HG02870 (cell line): ENCODE data around the gene DAZ2.
"Not testable (repeated sequence)": the region's sequence is repeated elsewhere in the genome, so short reads cannot be mapped to it uniquely, and the experiment has no call there.

ENCODE experiments used
- ATAC-seq: cut with Tn5 transposase; IDR thresholded peaks from one replicate; pipeline ENCODE4 v1.9.1; 2021; ENCODE audit warnings: mild to moderate bottlenecking, moderate library complexity; ENCODE audit not compliant: unreplicated experiment

The DAZ2 gene, protein sequence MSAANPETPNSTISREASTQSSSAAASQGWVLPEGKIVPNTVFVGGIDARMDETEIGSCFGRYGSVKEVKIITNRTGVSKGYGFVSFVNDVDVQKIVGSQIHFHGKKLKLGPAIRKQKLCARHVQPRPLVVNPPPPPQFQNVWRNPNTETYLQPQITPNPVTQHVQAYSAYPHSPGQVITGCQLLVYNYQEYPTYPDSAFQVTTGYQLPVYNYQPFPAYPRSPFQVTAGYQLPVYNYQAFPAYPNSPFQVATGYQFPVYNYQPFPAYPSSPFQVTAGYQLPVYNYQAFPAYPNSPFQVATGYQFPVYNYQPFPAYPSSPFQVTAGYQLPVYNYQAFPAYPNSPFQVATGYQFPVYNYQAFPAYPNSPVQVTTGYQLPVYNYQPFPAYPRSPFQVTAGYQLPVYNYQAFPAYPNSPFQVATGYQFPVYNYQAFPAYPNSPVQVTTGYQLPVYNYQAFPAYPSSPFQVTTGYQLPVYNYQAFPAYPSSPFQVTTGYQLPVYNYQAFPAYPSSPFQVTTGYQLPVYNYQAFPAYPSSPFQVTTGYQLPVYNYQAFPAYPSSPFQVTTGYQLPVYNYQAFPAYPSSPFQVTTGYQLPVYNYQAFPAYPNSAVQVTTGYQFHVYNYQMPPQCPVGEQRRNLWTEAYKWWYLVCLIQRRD

DNA sequence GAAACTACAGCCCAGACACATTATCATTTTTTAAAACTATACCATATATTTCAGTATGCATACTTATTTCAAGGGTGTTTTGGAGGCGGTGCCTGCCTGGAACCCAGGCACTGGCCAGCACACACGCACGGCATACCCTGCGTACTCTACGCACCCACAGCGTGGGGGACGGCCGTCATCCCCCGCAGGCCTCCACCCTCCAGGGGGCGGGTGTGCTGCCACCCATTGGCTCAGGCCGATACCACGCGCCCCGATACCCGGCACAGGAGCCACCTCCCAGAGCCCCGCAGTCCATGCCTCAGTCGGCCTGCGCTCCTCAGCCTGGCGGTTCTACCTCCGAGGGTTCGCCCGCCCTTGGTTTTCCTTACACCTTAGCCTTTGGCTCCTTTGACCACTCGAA, at the start of gene DAZ2:
Gene DAZ2, plus strand, starts transcription at position 301 of the 400 bp plus-strand sequence. CDS start 208 bp downstream, outside the sequence.
- not testable (repeated sequence) for ATAC-seq

DNA sequence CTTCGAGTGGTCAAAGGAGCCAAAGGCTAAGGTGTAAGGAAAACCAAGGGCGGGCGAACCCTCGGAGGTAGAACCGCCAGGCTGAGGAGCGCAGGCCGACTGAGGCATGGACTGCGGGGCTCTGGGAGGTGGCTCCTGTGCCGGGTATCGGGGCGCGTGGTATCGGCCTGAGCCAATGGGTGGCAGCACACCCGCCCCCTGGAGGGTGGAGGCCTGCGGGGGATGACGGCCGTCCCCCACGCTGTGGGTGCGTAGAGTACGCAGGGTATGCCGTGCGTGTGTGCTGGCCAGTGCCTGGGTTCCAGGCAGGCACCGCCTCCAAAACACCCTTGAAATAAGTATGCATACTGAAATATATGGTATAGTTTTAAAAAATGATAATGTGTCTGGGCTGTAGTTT, 20.4 kb upstream of the DAZ2 start, which contains the start of gene DAZ1:
Gene DAZ1, minus strand, starts transcription at position 101 of the 400 bp plus-strand sequence. CDS start 208 bp downstream, outside the sequence.
- not testable (repeated sequence) for ATAC-seq

DNA sequence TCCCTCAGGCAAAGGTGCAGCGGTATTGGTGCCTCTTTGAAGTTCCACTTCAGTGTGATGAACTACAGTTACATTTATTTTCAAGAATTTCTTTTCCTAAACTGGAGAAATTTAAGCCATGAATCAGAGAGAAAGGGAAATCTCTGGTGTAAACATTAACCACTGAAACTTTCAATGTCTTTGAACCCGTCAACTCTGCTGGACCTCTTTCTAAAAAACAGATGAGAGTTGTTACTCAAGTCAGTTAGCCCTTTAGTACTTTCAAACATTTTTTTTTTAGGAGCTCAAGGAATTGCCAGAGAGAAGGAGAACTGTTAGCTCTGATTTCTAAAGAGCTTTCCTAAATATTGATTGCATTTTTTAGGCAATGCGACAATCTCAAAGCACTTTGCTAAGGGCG, 11.9 kb upstream of the DAZ2 start:
- ATAC-seq: not testable (repeated sequence)

GRCh38 chrY:23209802-23210495, 9.4 kb upstream of the DAZ2 start:
- ATAC-seq: not testable (repeated sequence)

GRCh38 chrY:23210681-23211080, 8.7 kb upstream of the DAZ2 start:
- not testable (repeated sequence) for ATAC-seq
